A549 (cell line): ENCODE measurements around the gene MAEL.
A peak's percentile ranks its signal among the peaks of the same experiment; 100 is the strongest.

Experiments used
- MAFK ChIP-seq: fragments of 450-650 bp; IDR thresholded peaks from 2 replicates; pipeline ENCODE4 v1.6.1; 2014; ENCODE audit not compliant: partially characterized antibody
- NR3C1 ChIP-seq: fragments of >200 bp; sonication (Bioruptor Twin); formaldehyde crosslinking; IDR thresholded peaks from 3 replicates; pipeline ENCODE4 v1.6.1; 2017
- POLR2AphosphoS2 ChIP-seq: conservative IDR thresholded peaks from 2 replicates; pipeline ENCODE4 v1.6.1; 2012; ENCODE audit warnings: low read length, improper control_type of control experiment, inconsistent platforms
- SMC3 ChIP-seq: fragments of >200 bp; sonication (Bioruptor Twin); formaldehyde crosslinking; IDR thresholded peaks from 3 replicates; pipeline ENCODE4 v1.6.1; 2018; ENCODE audit warnings: inconsistent platforms
- ZNF302 ChIP-seq: fragments of 250-450 bp; sonication (Bioruptor Pico); IDR thresholded peaks from 2 replicates; pipeline ENCODE4 v1.9.0; 2021; ENCODE audit warnings: inconsistent platforms, mild to moderate bottlenecking, moderate library complexity
- ZSCAN20 ChIP-seq: fragments of 250-450 bp; sonication (Bioruptor Pico); IDR thresholded peaks from 2 replicates; pipeline ENCODE4 v1.8.0; 2022; ENCODE audit warnings: mild to moderate bottlenecking, moderate library complexity
- TF ChIP-seq, protein P1 (sequence below): IDR thresholded peaks from 2 replicates; pipeline ENCODE4 v1.6.1; 2012
- TF ChIP-seq, protein P2 (sequence below): fragments of >200 bp; sonication (Bioruptor Twin); formaldehyde crosslinking; IDR thresholded peaks from 3 replicates; pipeline ENCODE4 v1.5.1; 2016
- TF ChIP-seq, protein P3 (sequence below): fragments of 200-600 bp; sonication (generic); IDR thresholded peaks from 2 replicates; pipeline ENCODE4 v1.6.1; 2016; ENCODE audit warnings: antibody characterized with exemption, mild to moderate bottlenecking, moderate library complexity

- TF ChIP-seq, protein P1, sequence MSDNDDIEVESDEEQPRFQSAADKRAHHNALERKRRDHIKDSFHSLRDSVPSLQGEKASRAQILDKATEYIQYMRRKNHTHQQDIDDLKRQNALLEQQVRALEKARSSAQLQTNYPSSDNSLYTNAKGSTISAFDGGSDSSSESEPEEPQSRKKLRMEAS: no peak
- TF ChIP-seq MAFK (peak; percentile 33), SMC3 (no peak), NR3C1 (no peak), POLR2AphosphoS2 (no peak), ZSCAN20 (CRISPR knock-in tag) (no peak), ZNF302 (no peak)
- TF ChIP-seq, protein P2, sequence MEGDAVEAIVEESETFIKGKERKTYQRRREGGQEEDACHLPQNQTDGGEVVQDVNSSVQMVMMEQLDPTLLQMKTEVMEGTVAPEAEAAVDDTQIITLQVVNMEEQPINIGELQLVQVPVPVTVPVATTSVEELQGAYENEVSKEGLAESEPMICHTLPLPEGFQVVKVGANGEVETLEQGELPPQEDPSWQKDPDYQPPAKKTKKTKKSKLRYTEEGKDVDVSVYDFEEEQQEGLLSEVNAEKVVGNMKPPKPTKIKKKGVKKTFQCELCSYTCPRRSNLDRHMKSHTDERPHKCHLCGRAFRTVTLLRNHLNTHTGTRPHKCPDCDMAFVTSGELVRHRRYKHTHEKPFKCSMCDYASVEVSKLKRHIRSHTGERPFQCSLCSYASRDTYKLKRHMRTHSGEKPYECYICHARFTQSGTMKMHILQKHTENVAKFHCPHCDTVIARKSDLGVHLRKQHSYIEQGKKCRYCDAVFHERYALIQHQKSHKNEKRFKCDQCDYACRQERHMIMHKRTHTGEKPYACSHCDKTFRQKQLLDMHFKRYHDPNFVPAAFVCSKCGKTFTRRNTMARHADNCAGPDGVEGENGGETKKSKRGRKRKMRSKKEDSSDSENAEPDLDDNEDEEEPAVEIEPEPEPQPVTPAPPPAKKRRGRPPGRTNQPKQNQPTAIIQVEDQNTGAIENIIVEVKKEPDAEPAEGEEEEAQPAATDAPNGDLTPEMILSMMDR: no peak
- TF ChIP-seq, protein P3, sequence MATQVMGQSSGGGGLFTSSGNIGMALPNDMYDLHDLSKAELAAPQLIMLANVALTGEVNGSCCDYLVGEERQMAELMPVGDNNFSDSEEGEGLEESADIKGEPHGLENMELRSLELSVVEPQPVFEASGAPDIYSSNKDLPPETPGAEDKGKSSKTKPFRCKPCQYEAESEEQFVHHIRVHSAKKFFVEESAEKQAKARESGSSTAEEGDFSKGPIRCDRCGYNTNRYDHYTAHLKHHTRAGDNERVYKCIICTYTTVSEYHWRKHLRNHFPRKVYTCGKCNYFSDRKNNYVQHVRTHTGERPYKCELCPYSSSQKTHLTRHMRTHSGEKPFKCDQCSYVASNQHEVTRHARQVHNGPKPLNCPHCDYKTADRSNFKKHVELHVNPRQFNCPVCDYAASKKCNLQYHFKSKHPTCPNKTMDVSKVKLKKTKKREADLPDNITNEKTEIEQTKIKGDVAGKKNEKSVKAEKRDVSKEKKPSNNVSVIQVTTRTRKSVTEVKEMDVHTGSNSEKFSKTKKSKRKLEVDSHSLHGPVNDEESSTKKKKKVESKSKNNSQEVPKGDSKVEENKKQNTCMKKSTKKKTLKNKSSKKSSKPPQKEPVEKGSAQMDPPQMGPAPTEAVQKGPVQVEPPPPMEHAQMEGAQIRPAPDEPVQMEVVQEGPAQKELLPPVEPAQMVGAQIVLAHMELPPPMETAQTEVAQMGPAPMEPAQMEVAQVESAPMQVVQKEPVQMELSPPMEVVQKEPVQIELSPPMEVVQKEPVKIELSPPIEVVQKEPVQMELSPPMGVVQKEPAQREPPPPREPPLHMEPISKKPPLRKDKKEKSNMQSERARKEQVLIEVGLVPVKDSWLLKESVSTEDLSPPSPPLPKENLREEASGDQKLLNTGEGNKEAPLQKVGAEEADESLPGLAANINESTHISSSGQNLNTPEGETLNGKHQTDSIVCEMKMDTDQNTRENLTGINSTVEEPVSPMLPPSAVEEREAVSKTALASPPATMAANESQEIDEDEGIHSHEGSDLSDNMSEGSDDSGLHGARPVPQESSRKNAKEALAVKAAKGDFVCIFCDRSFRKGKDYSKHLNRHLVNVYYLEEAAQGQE: no peak
Observed at GRCh38 chr1:167060141-167061072, 71.3 kb downstream of the MAEL start.
